ENCODE results near the gene SALL1.

Gene SALL1

DNA sequence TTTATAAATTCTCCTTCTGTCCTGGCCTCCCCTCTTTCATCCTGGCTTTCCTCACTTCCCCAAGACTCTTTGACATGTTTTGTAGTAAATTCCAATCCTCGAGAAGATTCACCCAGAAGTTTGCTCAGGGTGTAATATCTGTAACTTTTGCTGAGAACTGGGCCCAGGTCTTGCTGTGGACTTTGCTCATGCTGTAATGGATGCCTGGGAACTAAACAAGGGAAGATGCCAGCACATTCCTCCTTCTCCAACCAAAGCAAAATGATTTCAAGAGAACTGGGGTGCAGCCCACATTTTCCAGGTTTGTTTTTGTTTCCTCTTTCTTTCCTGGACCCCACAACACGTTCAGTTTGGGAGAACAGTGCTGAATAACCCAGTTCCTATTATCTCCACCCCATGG lies 6.6 kb upstream of the SALL1 start:
- H3K9me3 ChIP-seq (ENCODE audit: insufficient read depth, low read length), result no peaks in the 10 kb centered on the region

DNA sequence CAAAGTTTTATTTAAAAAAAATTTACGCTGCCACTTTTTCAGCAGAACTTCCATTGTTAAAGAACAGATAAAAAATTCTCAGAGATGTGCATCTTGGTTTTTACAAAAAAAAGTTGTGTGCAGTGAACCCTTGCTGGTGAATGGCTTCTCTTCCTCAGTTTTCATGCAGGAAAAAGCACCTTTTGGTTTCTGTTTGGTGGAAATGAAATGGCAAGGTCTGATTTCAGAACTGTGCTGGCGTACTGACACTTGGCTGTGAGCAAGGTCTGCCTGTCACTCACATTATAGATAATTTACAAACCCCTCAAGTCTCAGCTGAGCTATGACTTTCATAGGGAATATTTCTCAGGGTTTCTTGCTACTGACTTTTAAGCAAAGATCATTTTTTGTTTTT lies 5.7 kb upstream of the SALL1 start:
- Histone ChIP-seq H3K4me3 (ENCODE audit: insufficient read length, low read depth) (no peak overlapping the region), H3K9me3 (ENCODE audit: insufficient read depth, low read length) (no peaks in the 10 kb centered on the region), H3K36me3 (ENCODE audit: insufficient read depth, insufficient read length, low read length) (no peaks in the 10 kb centered on the region), H3K4me1 (ENCODE audit: insufficient read depth, insufficient read length) (peaks cover 2% of the 10 kb centered on the region), H3K9ac (ENCODE audit: insufficient read length, low read depth) (no peak overlapping the region), H3K27me3 (ENCODE audit: insufficient read depth, insufficient read length) (peaks cover 24% of the 10 kb centered on the region)
- TF ChIP-seq YY1 (IDR thresholded peaks at IDR 0.05; ENCODE audit: insufficient read depth, insufficient read length) (no peak), SUZ12 (IDR thresholded peaks at IDR 0.05; ENCODE audit: extremely low read depth, insufficient read depth, insufficient read length) (no peak), ZNF274 (IDR thresholded peaks at IDR 0.05; ENCODE audit: low read depth, low read length) (no peak)
- DNase-seq (ENCODE audit: low read depth, low spot score), result no peak

More for the DNA sequence above, 6.6 kb upstream of the SALL1 start:
- Histone ChIP-seq H3K9ac (ENCODE audit: insufficient read length, low read depth) (no peak overlapping the region), H3K4me3 (ENCODE audit: insufficient read length, low read depth) (no peak overlapping the region), H3K27me3 (ENCODE audit: insufficient read depth, insufficient read length) (peaks cover 24% of the 10 kb centered on the region), H3K36me3 (ENCODE audit: insufficient read depth, insufficient read length, low read length) (no peaks in the 10 kb centered on the region), H3K4me1 (ENCODE audit: insufficient read depth, insufficient read length) (peaks cover 2% of the 10 kb centered on the region)
- DNase-seq (ENCODE audit: low read depth, low spot score), result no peak
- TF ChIP-seq YY1 (IDR thresholded peaks at IDR 0.05; ENCODE audit: insufficient read depth, insufficient read length) (no peak), ZNF274 (IDR thresholded peaks at IDR 0.05; ENCODE audit: low read depth, low read length) (no peak), SUZ12 (IDR thresholded peaks at IDR 0.05; ENCODE audit: extremely low read depth, insufficient read depth, insufficient read length) (no peak)

DNA sequence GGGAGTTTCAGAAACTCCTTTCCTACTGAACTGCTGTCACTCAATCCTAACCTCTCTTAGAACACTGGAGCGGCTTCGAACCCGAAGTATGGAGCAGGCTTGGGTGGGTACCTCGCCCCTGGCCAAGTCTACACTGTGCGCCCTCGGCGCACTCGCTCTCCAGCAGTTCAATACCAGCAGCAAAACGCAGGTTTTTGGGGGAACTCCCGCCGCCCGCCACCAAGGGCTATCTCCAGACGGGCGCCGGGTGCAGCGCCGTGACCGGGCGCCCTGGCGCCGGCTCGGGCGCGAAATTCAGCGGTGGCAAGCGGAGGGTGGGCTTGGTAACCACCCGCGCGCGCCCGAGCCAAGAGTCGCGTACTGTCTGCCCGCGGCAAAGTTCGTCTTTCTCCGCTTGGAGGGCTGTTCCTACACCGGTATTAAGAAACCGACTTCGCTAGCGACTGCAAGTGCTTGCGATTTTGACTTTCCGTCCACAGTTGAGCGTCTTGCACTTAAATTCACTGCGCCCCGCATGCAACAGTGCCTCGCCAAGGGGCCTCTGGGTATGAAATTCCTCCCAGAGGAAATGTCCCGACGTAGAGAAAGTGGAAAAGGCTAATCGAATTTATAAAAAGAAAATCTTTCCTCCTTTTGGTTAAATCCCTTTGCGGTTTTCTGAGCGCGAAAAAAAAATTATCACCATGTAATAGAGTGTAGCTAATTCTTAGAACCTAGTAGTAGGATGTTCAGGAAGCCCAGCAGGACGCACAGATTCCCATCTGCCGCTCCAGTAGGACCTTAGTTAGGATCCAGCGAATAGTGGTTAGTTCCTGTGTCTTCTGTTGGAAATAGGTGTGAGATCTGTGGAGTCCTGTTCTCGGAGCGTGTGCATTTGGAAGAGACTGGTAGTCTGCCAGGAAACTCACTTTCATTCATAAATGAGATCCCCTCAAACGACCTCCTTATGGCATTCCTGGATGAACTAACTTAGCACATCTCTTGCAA lies 5.0 kb upstream of the SALL1 start:
- no peak for DNase-seq (ENCODE audit: low read depth, low spot score)
- Histone ChIP-seq H3K9me3 (ENCODE audit: insufficient read depth, low read length) (no peaks in the 10 kb centered on the region), H3K9ac (ENCODE audit: insufficient read length, low read depth) (peak overlapping the region; percentile 81), H3K36me3 (ENCODE audit: insufficient read depth, insufficient read length, low read length) (no peaks in the 10 kb centered on the region), H3K4me1 (ENCODE audit: insufficient read depth, insufficient read length) (peaks cover 2% of the 10 kb centered on the region), H3K4me3 (ENCODE audit: insufficient read length, low read depth) (peak overlapping the region; percentile 38), H3K27me3 (ENCODE audit: insufficient read depth, insufficient read length) (peaks cover 24% of the 10 kb centered on the region)
- TF ChIP-seq YY1 (IDR thresholded peaks at IDR 0.05; ENCODE audit: insufficient read depth, insufficient read length) (no peak), ZNF274 (IDR thresholded peaks at IDR 0.05; ENCODE audit: low read depth, low read length) (no peak), SUZ12 (IDR thresholded peaks at IDR 0.05; ENCODE audit: extremely low read depth, insufficient read depth, insufficient read length) (no peak)

DNA sequence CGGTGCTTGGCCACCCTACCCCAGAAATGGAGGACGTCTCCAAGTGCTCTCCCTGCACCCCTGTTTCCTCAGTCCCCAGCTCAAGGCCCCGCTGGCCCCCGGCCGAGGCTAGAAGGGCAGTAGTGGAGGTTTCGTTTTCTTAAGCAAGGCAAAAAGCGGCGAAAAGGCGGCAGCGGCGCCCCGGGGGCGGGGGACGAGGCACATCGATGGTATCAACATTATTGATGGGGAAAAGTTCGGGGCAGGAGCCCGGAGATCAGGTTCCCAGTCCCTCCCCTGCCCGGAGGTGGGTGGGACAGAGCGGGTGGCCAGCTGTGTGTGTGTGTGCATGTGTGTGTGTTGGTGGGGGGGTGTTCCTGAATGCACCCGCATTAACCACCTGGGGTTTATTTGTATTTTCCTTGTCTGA lies 4.1 kb upstream of the SALL1 start:
- Histone ChIP-seq H3K27me3 (ENCODE audit: insufficient read depth, insufficient read length) (peaks cover 24% of the 10 kb centered on the region), H3K4me3 (ENCODE audit: insufficient read length, low read depth) (peak overlapping the region; percentile 38)

DNA sequence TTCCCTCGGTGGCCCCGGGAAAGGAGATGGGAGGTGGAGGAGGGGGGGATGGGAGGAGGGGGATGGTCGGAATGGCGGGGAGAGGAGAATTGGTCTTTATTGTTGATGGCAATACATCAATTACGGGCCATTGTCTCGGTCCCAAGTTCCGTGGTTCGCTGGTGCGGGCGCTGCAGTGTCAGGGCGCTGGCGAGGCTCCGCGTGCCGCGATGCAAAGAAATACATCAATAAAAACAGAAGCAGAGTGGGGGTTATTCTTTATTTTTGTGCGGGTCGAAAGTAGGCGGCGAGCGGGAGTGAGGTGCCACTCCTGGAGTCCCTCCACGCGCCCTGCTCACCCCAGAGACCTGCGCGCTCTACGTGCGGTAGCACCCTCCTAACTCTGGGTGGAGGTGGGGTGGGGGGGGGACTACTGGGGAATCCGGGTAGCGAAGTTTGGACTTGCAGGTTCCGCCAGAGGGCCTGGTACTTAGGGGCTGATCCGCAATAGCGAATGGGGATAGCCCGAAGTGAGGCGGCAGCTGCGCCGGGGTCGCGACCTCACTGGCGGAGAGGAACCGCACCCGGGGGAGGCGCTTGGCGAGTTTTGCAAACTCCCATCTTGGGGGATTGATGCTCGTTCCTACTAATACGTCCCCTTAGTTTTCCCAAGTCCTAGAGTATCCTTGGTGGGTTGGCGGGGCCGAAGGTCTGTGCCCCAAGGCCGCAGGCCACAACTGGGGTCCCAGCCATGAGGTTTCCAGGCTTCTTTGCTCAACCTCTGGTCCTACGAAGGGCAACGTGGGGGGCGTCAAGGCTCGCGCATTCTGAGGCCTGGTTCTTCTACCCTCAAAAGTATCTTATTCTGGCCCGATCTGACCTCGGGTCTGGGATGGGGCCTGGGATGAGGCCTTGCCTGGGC lies 3.5 kb upstream of the SALL1 start:
- H3K9me3 ChIP-seq (ENCODE audit: insufficient read depth, low read length), result no peaks in the 10 kb centered on the region
- peak overlapping the region; percentile 93 for H3K4me3 ChIP-seq (ENCODE audit: insufficient read length, low read depth)
- peaks cover 4% of the 10 kb centered on the region for H3K36me3 ChIP-seq (ENCODE audit: insufficient read depth, insufficient read length, low read length)
- no peak for DNase-seq (ENCODE audit: low read depth, low spot score)
- H3K9ac ChIP-seq (ENCODE audit: insufficient read length, low read depth), result peak overlapping the region; percentile 83
- no peak for TF ChIP-seq ZNF274 (IDR thresholded peaks at IDR 0.05; ENCODE audit: low read depth, low read length)
- no peak for TF ChIP-seq YY1 (IDR thresholded peaks at IDR 0.05; ENCODE audit: insufficient read depth, insufficient read length)
- no peak for TF ChIP-seq SUZ12 (IDR thresholded peaks at IDR 0.05; ENCODE audit: extremely low read depth, insufficient read depth, insufficient read length)
- H3K27me3 ChIP-seq (ENCODE audit: insufficient read depth, insufficient read length), result peaks cover 24% of the 10 kb centered on the region
- no peaks in the 10 kb centered on the region for H3K4me1 ChIP-seq (ENCODE audit: insufficient read depth, insufficient read length)

More for the DNA sequence above, 4.1 kb upstream of the SALL1 start:
- Histone ChIP-seq H3K9ac (ENCODE audit: insufficient read length, low read depth) (peak overlapping the region; percentile 83), H3K9me3 (ENCODE audit: insufficient read depth, low read length) (no peaks in the 10 kb centered on the region), H3K36me3 (ENCODE audit: insufficient read depth, insufficient read length, low read length) (no peaks in the 10 kb centered on the region), H3K4me1 (ENCODE audit: insufficient read depth, insufficient read length) (peaks cover 2% of the 10 kb centered on the region)
- no peak for DNase-seq (ENCODE audit: low read depth, low spot score)
- TF ChIP-seq ZNF274 (IDR thresholded peaks at IDR 0.05; ENCODE audit: low read depth, low read length), result no peak

DNA sequence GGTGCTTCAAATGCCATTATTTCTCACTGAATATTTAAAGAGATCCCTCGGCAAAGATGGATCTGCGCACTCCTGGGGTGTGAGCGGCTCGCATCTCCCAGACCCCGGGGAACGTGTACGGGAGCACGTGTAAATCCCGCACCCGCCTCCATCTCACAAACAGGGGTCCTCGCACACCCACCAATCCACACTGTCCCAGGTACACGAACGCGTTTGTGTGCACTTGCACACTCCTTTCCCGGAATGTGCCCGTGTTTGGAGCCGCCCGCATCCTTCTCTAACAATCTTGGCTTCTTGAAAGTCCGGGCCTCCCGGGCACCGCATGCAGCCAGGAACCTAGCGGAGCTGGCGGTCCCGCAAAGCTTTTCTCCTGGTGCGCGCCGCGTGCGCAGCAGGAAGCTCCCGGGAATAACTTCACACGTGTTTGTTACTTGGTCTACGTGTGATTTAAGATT lies 2.5 kb upstream of the SALL1 start:
- Histone ChIP-seq H3K4me1 (ENCODE audit: insufficient read depth, insufficient read length) (no peaks in the 10 kb centered on the region), H3K36me3 (ENCODE audit: insufficient read depth, insufficient read length, low read length) (peaks cover 4% of the 10 kb centered on the region), H3K27me3 (ENCODE audit: insufficient read depth, insufficient read length) (peaks cover 24% of the 10 kb centered on the region), H3K9me3 (ENCODE audit: insufficient read depth, low read length) (no peaks in the 10 kb centered on the region), H3K9ac (ENCODE audit: insufficient read length, low read depth) (peak overlapping the region; percentile 97), H3K4me3 (ENCODE audit: insufficient read length, low read depth) (peak overlapping the region; percentile 93)
- DNase-seq (ENCODE audit: low read depth, low spot score), result no peak
- TF ChIP-seq YY1 (IDR thresholded peaks at IDR 0.05; ENCODE audit: insufficient read depth, insufficient read length) (no peak), SUZ12 (IDR thresholded peaks at IDR 0.05; ENCODE audit: extremely low read depth, insufficient read depth, insufficient read length) (no peak), ZNF274 (IDR thresholded peaks at IDR 0.05; ENCODE audit: low read depth, low read length) (no peak)

All from NT2/D1 (cell line).